Measurements from ENCODE around the gene EOMES.
A peak's percentile ranks its signal among the peaks of the same experiment; 100 is the strongest.

Gene EOMES

GRCh38 chr3:27680517-27681246, 41.4 kb downstream of the EOMES start:
- DNase-seq (ENCODE audit: low read depth) = no peak

GRCh38 chr3:27679691-27680090, 42.4 kb downstream of the EOMES start:
- DNase-seq (ENCODE audit: low read depth) = peak; percentile 42

GRCh38 chr3:27678234-27678633, 43.9 kb downstream of the EOMES start:
- DNase-seq (ENCODE audit: low read depth) = no peak

GRCh38 chr3:27677565-27677964, 44.6 kb downstream of the EOMES start:
- peak; percentile 97 for DNase-seq (ENCODE audit: low read depth)

- DNase-seq (ENCODE audit: low read depth) = peak; percentile 49
These were observed 46.8 kb downstream of the EOMES start for GRCh38 chr3:27675287-27675686.

GRCh38 chr3:27673701-27674100, 48.4 kb downstream of the EOMES start:
- DNase-seq (ENCODE audit: low read depth) = no peak

- no peak for DNase-seq (ENCODE audit: low read depth)
These were observed 51.0 kb downstream of the EOMES start for GRCh38 chr3:27671101-27671500.

- no peak for DNase-seq (ENCODE audit: low read depth)
These were observed 51.5 kb downstream of the EOMES start for GRCh38 chr3:27670619-27671018.

GRCh38 chr3:27669591-27669990, 52.5 kb downstream of the EOMES start:
- no peak for DNase-seq (ENCODE audit: low read depth)

GRCh38 chr3:27667751-27668150, 54.4 kb downstream of the EOMES start:
- DNase-seq (ENCODE audit: low read depth) = no peak

GRCh38 chr3:27666708-27667107, 55.4 kb downstream of the EOMES start:
- DNase-seq (ENCODE audit: low read depth) = peak; percentile 86

- DNase-seq (ENCODE audit: low read depth) = no peak
These were observed 55.9 kb downstream of the EOMES start for GRCh38 chr3:27666272-27666671.
